ENCODE measurements around the gene KCNH5.

The KCNH5 gene

DNA sequence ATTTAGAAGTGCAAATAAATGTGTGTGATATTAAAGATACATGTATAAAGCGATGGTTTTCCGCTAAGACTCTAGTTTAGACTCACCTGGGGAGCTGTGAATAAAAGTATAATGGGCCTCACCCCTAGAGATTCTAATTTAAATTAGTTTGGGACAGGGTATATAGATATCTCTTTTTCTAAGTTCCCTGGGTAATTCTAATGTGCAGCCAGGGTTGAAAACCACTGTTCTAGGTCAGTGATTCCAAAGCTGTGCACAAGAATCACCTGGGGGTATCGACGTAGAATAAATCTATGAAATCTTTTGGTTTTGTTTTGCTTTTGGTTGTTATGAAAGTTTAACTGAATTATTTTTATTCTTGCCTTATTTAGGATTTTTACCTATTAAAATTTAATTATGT is 302.1 kb downstream of the KCNH5 start:
- Histone ChIP-seq H2AFZ (ENCODE audit: low read depth, low read length, severe bottlenecking) (no peak overlapping the region), H3K79me2 (ENCODE audit: insufficient read depth, low read length) (no peaks in the 10 kb centered on the region), H3K9me3 (ENCODE audit: insufficient read depth, low read length) (no peaks in the 10 kb centered on the region), H3K9ac (ENCODE audit: low read length) (no peak overlapping the region), H3K27ac (ENCODE audit: low read depth, low read length) (no peak overlapping the region), H3F3A (ENCODE audit: insufficient read depth) (no peaks in the 10 kb centered on the region), H3K4me3 (ENCODE audit: insufficient read depth, low read length, poor library complexity, severe bottlenecking) (no peak overlapping the region), H3K4me2 (ENCODE audit: low read depth, low read length, poor library complexity, severe bottlenecking) (no peak overlapping the region), H4K20me1 (ENCODE audit: low read depth, low read length) (no peaks in the 10 kb centered on the region), H3K36me3 (ENCODE audit: low read length) (no peaks in the 10 kb centered on the region), H3K9me2 (replicated peaks; ENCODE audit: insufficient read depth, low read length) (no peaks in the 10 kb centered on the region), H3K27me3 (ENCODE audit: low read length) (no peaks in the 10 kb centered on the region)
- TF ChIP-seq EZH2phosphoT487 (conservative IDR thresholded peaks at IDR 0.05; ENCODE audit: low read length) = no peak
- TF ChIP-seq, protein P1, sequence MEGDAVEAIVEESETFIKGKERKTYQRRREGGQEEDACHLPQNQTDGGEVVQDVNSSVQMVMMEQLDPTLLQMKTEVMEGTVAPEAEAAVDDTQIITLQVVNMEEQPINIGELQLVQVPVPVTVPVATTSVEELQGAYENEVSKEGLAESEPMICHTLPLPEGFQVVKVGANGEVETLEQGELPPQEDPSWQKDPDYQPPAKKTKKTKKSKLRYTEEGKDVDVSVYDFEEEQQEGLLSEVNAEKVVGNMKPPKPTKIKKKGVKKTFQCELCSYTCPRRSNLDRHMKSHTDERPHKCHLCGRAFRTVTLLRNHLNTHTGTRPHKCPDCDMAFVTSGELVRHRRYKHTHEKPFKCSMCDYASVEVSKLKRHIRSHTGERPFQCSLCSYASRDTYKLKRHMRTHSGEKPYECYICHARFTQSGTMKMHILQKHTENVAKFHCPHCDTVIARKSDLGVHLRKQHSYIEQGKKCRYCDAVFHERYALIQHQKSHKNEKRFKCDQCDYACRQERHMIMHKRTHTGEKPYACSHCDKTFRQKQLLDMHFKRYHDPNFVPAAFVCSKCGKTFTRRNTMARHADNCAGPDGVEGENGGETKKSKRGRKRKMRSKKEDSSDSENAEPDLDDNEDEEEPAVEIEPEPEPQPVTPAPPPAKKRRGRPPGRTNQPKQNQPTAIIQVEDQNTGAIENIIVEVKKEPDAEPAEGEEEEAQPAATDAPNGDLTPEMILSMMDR (IDR thresholded peaks at IDR 0.05; ENCODE audit: insufficient read depth, low read length, poor library complexity, severe bottlenecking) = no peak

DNA sequence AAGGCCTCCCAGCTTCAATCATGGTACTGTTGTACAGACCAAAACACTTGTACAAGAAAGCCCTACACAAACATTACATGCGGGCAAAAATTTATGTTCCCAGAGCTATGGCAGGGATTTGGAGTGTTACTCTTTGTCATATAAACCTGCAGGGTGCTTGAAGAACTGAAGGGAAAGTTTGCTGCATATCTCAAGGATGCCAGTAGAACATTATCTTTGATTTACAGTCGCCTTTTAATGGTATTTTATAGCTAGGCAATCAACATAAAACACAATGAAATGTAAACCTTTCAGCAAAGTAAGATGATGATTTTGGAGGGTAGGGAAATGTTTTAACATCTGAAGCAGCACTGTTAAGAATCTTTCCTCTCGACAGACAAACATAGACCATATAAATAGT is 305.6 kb downstream of the KCNH5 start:
- H4K20me1 ChIP-seq (ENCODE audit: low read depth, low read length) = no peaks in the 10 kb centered on the region

DNA sequence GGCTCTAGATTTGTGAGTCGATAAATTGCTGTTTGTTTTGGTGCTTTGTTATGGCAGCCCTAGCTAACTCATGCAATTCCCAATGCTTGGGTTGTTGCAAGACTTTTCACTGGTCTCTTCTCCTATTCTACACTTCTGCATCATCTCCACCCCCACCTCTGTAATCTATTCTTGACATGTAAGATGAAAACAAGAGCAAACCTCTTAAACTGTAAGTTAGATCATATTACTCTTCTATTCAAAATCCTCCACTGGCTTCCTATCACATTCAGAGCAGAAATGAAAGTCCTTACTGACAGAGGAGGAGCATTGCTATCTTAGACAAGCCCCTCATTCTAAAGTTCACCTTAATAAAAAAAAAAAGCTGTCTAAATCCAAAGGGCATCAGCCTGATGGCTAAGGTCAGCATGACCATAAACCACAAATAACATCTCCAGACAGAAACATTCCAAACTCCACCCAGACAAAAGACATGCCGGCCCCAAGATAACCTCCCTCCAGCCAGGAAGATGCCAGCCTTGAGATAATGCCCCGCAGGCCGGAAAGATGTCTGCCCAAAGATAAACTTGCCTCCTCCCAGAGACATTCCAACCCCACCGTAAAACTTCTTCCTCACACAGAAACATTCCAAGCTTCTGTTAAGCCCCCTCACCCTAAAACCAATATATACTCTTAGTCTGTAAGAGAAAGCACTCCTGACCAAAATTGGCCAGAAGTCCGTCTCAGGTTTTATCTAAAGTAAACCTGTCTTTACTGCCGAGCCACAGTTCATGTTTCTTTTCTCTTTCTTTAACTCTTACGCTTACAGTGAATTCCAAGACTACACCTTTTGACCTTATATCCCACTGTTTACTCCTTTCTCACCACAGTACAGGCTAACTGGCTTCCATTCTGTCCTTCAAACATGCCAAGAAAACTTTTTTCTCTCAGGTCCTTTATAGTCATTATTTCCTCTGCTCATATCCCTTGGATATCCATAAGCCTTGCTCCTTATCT is 308.9 kb downstream of the KCNH5 start:
- Histone ChIP-seq H3K27ac (ENCODE audit: low read depth, low read length) (no peak overlapping the region), H3K9ac (ENCODE audit: low read length) (no peak overlapping the region), H3K79me2 (ENCODE audit: insufficient read depth, low read length) (no peaks in the 10 kb centered on the region), H3F3A (ENCODE audit: insufficient read depth) (no peaks in the 10 kb centered on the region), H3K4me3 (ENCODE audit: insufficient read depth, low read length, poor library complexity, severe bottlenecking) (no peak overlapping the region), H3K4me2 (ENCODE audit: low read depth, low read length, poor library complexity, severe bottlenecking) (no peak overlapping the region), H3K27me3 (ENCODE audit: low read length) (no peaks in the 10 kb centered on the region), H3K9me3 (ENCODE audit: insufficient read depth, low read length) (no peaks in the 10 kb centered on the region), H2AFZ (ENCODE audit: low read depth, low read length, severe bottlenecking) (no peak overlapping the region), H3K9me2 (replicated peaks; ENCODE audit: insufficient read depth, low read length) (no peaks in the 10 kb centered on the region), H4K20me1 (ENCODE audit: low read depth, low read length) (no peaks in the 10 kb centered on the region), H3K36me3 (ENCODE audit: low read length) (no peaks in the 10 kb centered on the region)
- TF ChIP-seq, protein P1 (IDR thresholded peaks at IDR 0.05; ENCODE audit: insufficient read depth, low read length, poor library complexity, severe bottlenecking) = no peak
- no peak for TF ChIP-seq EZH2phosphoT487 (conservative IDR thresholded peaks at IDR 0.05; ENCODE audit: low read length)

More for the DNA sequence above, 305.6 kb downstream of the KCNH5 start:
- Histone ChIP-seq H3K9me3 (ENCODE audit: insufficient read depth, low read length) (no peaks in the 10 kb centered on the region), H3K27me3 (ENCODE audit: low read length) (no peaks in the 10 kb centered on the region), H3K4me3 (ENCODE audit: insufficient read depth, low read length, poor library complexity, severe bottlenecking) (no peak overlapping the region), H3K4me2 (ENCODE audit: low read depth, low read length, poor library complexity, severe bottlenecking) (no peak overlapping the region), H3K27ac (ENCODE audit: low read depth, low read length) (no peak overlapping the region), H3F3A (ENCODE audit: insufficient read depth) (no peaks in the 10 kb centered on the region), H3K79me2 (ENCODE audit: insufficient read depth, low read length) (no peaks in the 10 kb centered on the region), H2AFZ (ENCODE audit: low read depth, low read length, severe bottlenecking) (no peak overlapping the region), H3K36me3 (ENCODE audit: low read length) (no peaks in the 10 kb centered on the region), H3K9ac (ENCODE audit: low read length) (no peak overlapping the region), H3K9me2 (replicated peaks; ENCODE audit: insufficient read depth, low read length) (no peaks in the 10 kb centered on the region)
- TF ChIP-seq, protein P1 (IDR thresholded peaks at IDR 0.05; ENCODE audit: insufficient read depth, low read length, poor library complexity, severe bottlenecking) = no peak
- no peak for TF ChIP-seq EZH2phosphoT487 (conservative IDR thresholded peaks at IDR 0.05; ENCODE audit: low read length)
